PFSK-1 (cell line): ENCODE measurements around the gene PHF19.

Experiments
- FOXP2 ChIP-seq: optimal IDR thresholded peaks from 2 replicates; pipeline ENCODE3; 2011; ENCODE audit warnings: borderline replicate concordance, control low read depth, inconsistent platforms; ENCODE audit not compliant: insufficient read depth; ENCODE audit errors: extremely low read length, extremely low read depth
- TAF1 ChIP-seq: IDR thresholded peaks from 2 replicates; pipeline ENCODE4 v1.6.1; 2012; ENCODE audit warnings: low read length, control low read depth, borderline replicate concordance; ENCODE audit not compliant: insufficient read depth

DNA sequence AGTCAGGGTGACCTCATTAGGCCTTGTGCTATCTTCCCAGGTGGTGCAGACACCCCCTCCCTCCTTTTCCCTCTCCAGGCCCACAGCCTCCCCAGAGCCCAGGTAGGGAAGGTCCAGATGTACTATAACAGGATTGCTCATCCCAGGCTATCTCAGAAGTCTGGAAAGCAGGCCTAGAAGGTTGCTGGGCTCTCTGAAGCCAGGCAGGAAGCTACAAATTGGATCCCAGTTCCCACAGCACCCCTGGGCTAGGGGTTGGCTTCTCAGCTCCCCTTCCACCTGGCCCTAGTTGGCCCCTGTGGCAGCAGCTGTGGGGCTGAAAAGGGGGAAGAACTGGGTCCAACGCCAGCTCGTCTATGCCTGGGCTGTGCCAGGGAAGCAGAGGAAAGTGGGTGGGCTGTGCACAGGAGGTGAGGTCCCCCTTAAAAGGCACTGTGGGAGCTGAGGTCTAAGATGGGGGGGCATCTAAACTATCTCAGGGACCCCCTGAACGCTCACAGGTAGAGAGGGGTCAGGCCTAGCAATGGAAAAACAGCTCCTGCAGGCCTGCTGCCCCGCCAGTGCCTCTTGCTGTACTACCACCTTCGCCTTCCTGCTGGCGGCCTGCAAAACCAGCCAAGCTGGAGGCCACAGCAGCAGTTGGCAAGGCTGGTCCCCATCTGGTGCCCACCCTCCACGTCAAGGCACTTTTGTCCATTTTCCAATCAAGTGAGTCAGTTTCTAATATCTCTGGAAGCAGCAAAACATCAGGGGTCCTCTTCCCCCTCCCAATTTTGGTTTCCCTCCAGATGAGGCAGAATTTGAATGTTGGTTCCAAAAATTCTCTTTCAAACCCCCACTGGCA is 20.9 kb downstream of the PHF19 start:
- TF ChIP-seq TAF1 (no peak), FOXP2 (no peak)
